AG04449 (cell line): ENCODE measurements around the gene PRR7.

Experiments
- CTCF ChIA-PET: fragments of 350-600 bp; formaldehyde crosslinking; extraction: SDS; loops from one replicate; lab custom pipeline; 2021; ENCODE audit warnings: antibody characterized with exemption; lab: Yijun Ruan, JAX
- POLR2A ChIA-PET: fragments of 400-600, 350-600 bp; formaldehyde crosslinking; extraction: SDS; loops from one replicate; lab custom pipeline; 2020; ENCODE audit warnings: antibody characterized with exemption, inconsistent platforms; lab: Yijun Ruan, JAX
- DNase-seq: peaks from one replicate; pipeline ENCODE4 v3.0.0-alpha.2; 2010; ENCODE audit warnings: low read depth, low spot score
- H3K4me3 ChIP-seq: 2 replicates; pipeline ENCODE4 v1.5.1; 2011; ENCODE audit warnings: low read depth, mild to moderate bottlenecking, control low read depth, low read length
- CTCF ChIP-seq: IDR thresholded peaks from one replicate; pipeline ENCODE4 v1.5.1; 2011; ENCODE audit warnings: mild to moderate bottlenecking, moderate library complexity, low read length, control low read depth, inconsistent platforms; ENCODE audit not compliant: insufficient read depth; ENCODE audit errors: missing control alignments

The PRR7 gene

DNA sequence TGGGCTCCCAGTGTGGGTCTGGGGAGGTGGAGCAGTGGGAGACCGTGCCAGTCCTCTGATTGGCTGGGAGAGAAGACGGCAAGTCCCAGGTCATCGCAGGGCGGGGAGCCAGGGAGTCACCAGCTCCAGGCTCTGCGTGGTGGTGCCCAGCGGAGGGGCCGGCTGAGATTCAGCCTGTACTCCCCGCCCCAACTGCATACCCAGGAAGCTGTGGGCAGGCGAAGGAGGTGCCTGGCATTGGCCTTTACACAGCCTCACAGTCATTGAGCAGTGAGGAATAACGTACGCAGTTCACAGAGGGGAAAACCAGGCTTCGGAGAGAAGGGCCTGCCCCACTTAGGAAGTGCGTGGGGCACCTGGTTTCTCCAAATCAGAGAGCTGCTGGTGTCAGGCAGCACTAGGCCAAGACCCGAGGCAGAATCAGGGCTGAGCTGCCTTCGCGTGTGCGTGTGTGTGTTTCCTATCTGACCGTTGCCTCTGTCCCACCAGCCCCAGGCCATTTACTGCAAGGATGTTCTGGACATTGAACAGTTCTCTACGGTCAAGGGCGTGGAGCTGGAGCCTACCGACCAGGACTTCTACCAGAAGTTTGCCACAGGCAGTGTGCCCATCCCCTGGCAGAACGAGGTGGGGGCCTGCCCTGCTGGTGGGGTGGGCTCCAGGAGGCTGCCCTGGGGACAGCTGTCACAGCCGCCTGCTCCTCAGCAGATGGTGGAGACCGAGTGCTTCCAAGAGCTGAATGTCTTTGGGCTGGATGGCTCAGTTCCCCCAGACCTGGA lies 6.2 kb upstream of the PRR7 start:
- H3K4me3 ChIP-seq = no peak overlapping the region
- TF ChIP-seq CTCF = no peak
- CTCF ChIA-PET = interaction anchor here (0.7 to 21.1 kb wide), 7 partner anchors 9 to 72 kb away, joined by 3 to 412 read pairs (median 6); partner anchors contain the start of genes F12 and PFN3
- POLR2A ChIA-PET = interaction anchor here (0.9 kb wide), 1 partner anchor 10 kb away, joined by 4 read pairs; no protein-coding TSS in a partner anchor
- DNase-seq = no peak

GRCh38 chr5:177440990-177441780 lies 5.4 kb upstream of the PRR7 start:
- CTCF ChIA-PET = interaction anchor here (0.7 to 21.1 kb wide), 9 partner anchors 10 to 72 kb away, joined by 3 to 412 read pairs (median 6); partner anchors contain the start of genes F12 and PFN3
- DNase-seq = no peak
- H3K4me3 ChIP-seq = no peak overlapping the region
- POLR2A ChIA-PET = no interaction called here
- TF ChIP-seq CTCF = no peak

GRCh38 chr5:177442066-177442826 lies 4.4 kb upstream of the PRR7 start:
- no peak overlapping the region for H3K4me3 ChIP-seq
- no peak for TF ChIP-seq CTCF
- ChIA-PET POLR2A (no interaction called here), CTCF (interaction anchor here (1.2 to 21.1 kb wide), 6 partner anchors 13 to 73 kb away, joined by 3 to 412 read pairs (median 46); partner anchors contain the start of genes F12 and PFN3)
- DNase-seq = no peak

- H3K4me3 ChIP-seq = no peak overlapping the region
- ChIA-PET POLR2A (no interaction called here), CTCF (interaction anchor here (0.6 to 21.1 kb wide), 8 partner anchors 12 to 330 kb away, joined by 3 to 412 read pairs (median 6); partner anchors contain the start of genes F12, GRK6 and PFN3)
- TF ChIP-seq CTCF = no peak
- DNase-seq = no peak
Measured at GRCh38 chr5:177443144-177443983, 3.2 kb upstream of the PRR7 start.
